HepG2 (cell line): Measurements from ENCODE around the gene ZFHX3. TPM values are rescaled to one million over a fixed set of nuclear protein-coding genes. Genes with fewer than 3 reads are reported as not detected.
A peak's percentile ranks its signal among the peaks of the same experiment; 100 is the strongest.

Experiments used
- FOSL2 ChIP-seq: sonication (generic); formaldehyde crosslinking; IDR thresholded peaks from 2 replicates; pipeline ENCODE4 v1.4.0; 2020; ENCODE audit warnings: missing genetic modification reagents
- HCFC1 ChIP-seq: fragments of 150-350 bp; IDR thresholded peaks from 2 replicates; pipeline ENCODE4 v1.6.1; 2014; ENCODE audit warnings: low read depth, low read length
- ISX ChIP-seq: sonication (generic); formaldehyde crosslinking; conservative IDR thresholded peaks from 2 replicates; pipeline ENCODE4 v1.5.0; 2020; ENCODE audit warnings: missing genetic modification reagents
- MAF1 ChIP-seq: sonication (generic); formaldehyde crosslinking; IDR thresholded peaks from 2 replicates; pipeline ENCODE4 v1.5.0; 2020; ENCODE audit warnings: missing genetic modification reagents, borderline replicate concordance
- MTF1 ChIP-seq: sonication (generic); formaldehyde crosslinking; IDR thresholded peaks from 2 replicates; pipeline ENCODE4 v1.5.0; 2020; ENCODE audit warnings: missing genetic modification reagents
- PBX2 ChIP-seq: IDR thresholded peaks from 2 replicates; pipeline ENCODE4 v1.6.1; 2016; ENCODE audit warnings: control low read depth
- RBM39 ChIP-seq: fragments of 200-400 bp; formaldehyde crosslinking; IDR thresholded peaks from one replicate; pipeline ENCODE4 v1.6.1; 2018; ENCODE audit warnings: antibody characterized with exemption, mild to moderate bottlenecking, low read depth, low read length; ENCODE audit not compliant: poor library complexity, severe bottlenecking
- SP1 ChIP-seq, 2 experiments: fragments of 450-650 bp in 1 of 2; sonication (generic) in 1 of 2; formaldehyde crosslinking in 1 of 2; IDR thresholded peaks; 2 replicates each; pipeline versions ENCODE4 v1.4.0 to v1.6.1; 2016 to 2020; ENCODE audit warnings: missing genetic modification reagents in 1 of 2
- SRSF1 ChIP-seq: fragments of 200-400 bp; formaldehyde crosslinking; optimal IDR thresholded peaks from 2 replicates; pipeline ENCODE3; 2017; ENCODE audit warnings: mild to moderate bottlenecking, low read depth, low read length, moderate library complexity
- ZBTB37 ChIP-seq: sonication (generic); formaldehyde crosslinking; IDR thresholded peaks from 2 replicates; pipeline ENCODE4 v1.4.0; 2020; ENCODE audit warnings: mild to moderate bottlenecking, missing genetic modification reagents
- ZFP91 ChIP-seq: sonication (generic); formaldehyde crosslinking; IDR thresholded peaks from 2 replicates; pipeline ENCODE4 v1.9.0; 2022; ENCODE audit warnings: missing genetic modification reagents, mild to moderate bottlenecking, borderline replicate concordance
- ZNF460 ChIP-seq: sonication (generic); formaldehyde crosslinking; IDR thresholded peaks from 2 replicates; pipeline ENCODE4 v1.5.1; 2020; ENCODE audit warnings: missing genetic modification reagents, mild to moderate bottlenecking, borderline replicate concordance
- ZNF589 ChIP-seq: sonication (generic); formaldehyde crosslinking; conservative IDR thresholded peaks from 2 replicates; pipeline ENCODE4 v1.8.0; 2022; ENCODE audit warnings: mild to moderate bottlenecking, moderate library complexity, missing genetic modification reagents
- ZNF614 ChIP-seq: IDR thresholded peaks from 2 replicates; pipeline ENCODE4 v1.6.1; 2018; ENCODE audit warnings: missing biosample characterization, missing genetic modification reagents, inconsistent platforms, borderline replicate concordance
- ZNF619 ChIP-seq: sonication (generic); formaldehyde crosslinking; IDR thresholded peaks from 2 replicates; pipeline ENCODE4 v1.4.0; 2020; ENCODE audit warnings: mild to moderate bottlenecking, missing genetic modification reagents
- ZNF790 ChIP-seq: sonication (generic); formaldehyde crosslinking; IDR thresholded peaks from 2 replicates; pipeline ENCODE4 v1.8.0; 2022; ENCODE audit warnings: missing genetic modification reagents, mild to moderate bottlenecking, borderline replicate concordance
- ZNF883 ChIP-seq: sonication (generic); formaldehyde crosslinking; IDR thresholded peaks from 2 replicates; pipeline ENCODE4 v1.5.1; 2020; ENCODE audit warnings: mild to moderate bottlenecking, missing genetic modification reagents; ENCODE audit errors: not compliant biosample characterization
- polyA plus RNA-seq, 8 experiments: library from polyadenylated mRNA; depleted of rRNA in 3 of 8; stranded (reverse) in 7 of 8; unstranded in 1 of 8; fragments of >200 nt; fragmentation: Illumina TruSeq in 4 of 8; extraction: Trizol in 4 of 8; gene quantifications; 2 replicates each; pipeline versions ENCODE4 v1.2.1 to v1.2.3, GENCODE V29; 2011 to 2016; ENCODE audit warnings: low read depth in 4 of 8, missing spikeins in 1 of 8, mixed read lengths in 1 of 8; ENCODE audit not compliant: insufficient read depth in 1 of 8
- total RNA-seq, 5 experiments: library from RNA; depleted of rRNA; stranded (reverse); fragments of >200 nt; fragmentation: Illumina TruSeq; extraction: Trizol; gene quantifications; 2 replicates each; pipeline ENCODE4 v1.2.3, GENCODE V29; 2016; ENCODE audit warnings: low read depth in 1 of 5
- TF ChIP-seq, protein P1 (sequence below): sonication (generic); formaldehyde crosslinking; IDR thresholded peaks from 2 replicates; pipeline ENCODE4 v1.4.0; 2020; ENCODE audit warnings: low read depth, missing genetic modification reagents
- TF ChIP-seq, protein P2 (sequence below): sonication (generic); formaldehyde crosslinking; IDR thresholded peaks from 2 replicates; pipeline ENCODE4 v1.8.1; 2022; ENCODE audit warnings: low read depth, mild to moderate bottlenecking, missing genetic modification reagents

ZFHX3 gene
- total and polyA plus RNA-seq, 2 of the 13 experiments (the other 11 are each of a cell fraction or from before 2014, with no cell fraction given), result 5.0 to 6.0 TPM

- 0 out of 2 replicates have a peak, but pooled peaks have one; percentile 31 for TF ChIP-seq ZBTB37 (CRISPR knock-in tag)
- TF ChIP-seq ZNF883 (CRISPR knock-in tag), result no peak
- 0 out of 2 replicates have a peak, but pooled peaks have one; percentile 59 for TF ChIP-seq ZNF614
- no peak for TF ChIP-seq ZNF619 (CRISPR knock-in tag)
- no peak for TF ChIP-seq RBM39
- TF ChIP-seq, protein P1, sequence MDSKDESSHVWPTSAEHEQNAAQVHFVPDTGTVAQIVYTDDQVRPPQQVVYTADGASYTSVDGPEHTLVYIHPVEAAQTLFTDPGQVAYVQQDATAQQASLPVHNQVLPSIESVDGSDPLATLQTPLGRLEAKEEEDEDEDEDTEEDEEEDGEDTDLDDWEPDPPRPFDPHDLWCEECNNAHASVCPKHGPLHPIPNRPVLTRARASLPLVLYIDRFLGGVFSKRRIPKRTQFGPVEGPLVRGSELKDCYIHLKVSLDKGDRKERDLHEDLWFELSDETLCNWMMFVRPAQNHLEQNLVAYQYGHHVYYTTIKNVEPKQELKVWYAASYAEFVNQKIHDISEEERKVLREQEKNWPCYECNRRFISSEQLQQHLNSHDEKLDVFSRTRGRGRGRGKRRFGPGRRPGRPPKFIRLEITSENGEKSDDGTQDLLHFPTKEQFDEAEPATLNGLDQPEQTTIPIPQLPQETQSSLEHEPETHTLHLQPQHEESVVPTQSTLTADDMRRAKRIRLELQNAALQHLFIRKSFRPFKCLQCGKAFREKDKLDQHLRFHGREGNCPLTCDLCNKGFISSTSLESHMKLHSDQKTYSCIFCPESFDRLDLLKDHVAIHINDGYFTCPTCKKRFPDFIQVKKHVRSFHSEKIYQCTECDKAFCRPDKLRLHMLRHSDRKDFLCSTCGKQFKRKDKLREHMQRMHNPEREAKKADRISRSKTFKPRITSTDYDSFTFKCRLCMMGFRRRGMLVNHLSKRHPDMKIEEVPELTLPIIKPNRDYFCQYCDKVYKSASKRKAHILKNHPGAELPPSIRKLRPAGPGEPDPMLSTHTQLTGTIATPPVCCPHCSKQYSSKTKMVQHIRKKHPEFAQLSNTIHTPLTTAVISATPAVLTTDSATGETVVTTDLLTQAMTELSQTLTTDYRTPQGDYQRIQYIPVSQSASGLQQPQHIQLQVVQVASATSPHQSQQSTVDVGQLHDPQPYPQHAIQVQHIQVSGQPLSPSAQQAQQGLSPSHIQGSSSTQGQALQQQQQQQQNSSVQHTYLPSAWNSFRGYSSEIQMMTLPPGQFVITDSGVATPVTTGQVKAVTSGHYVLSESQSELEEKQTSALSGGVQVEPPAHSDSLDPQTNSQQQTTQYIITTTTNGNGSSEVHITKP (CRISPR knock-in tag), result peak; percentile 97
- no peak for TF ChIP-seq MTF1 (CRISPR knock-in tag)
- no peak for TF ChIP-seq ZNF589 (CRISPR knock-in tag)
- TF ChIP-seq HCFC1, result no peak
- no peak for TF ChIP-seq SRSF1
- TF ChIP-seq MAF1 (CRISPR knock-in tag), result no peak
- no peak for TF ChIP-seq PBX2
- TF ChIP-seq ZNF790 (CRISPR knock-in tag), result no peak
- peak; percentile 93 for TF ChIP-seq FOSL2 (CRISPR knock-in tag)
- no peak for TF ChIP-seq ZFP91 (CRISPR knock-in tag)
- TF ChIP-seq SP1 (IDR thresholded peaks at IDR 0.05), result no peak
- no peak for TF ChIP-seq SP1 (CRISPR knock-in tag; IDR thresholded peaks at IDR 0.05)
- no peak for TF ChIP-seq ZNF460 (CRISPR knock-in tag)
- TF ChIP-seq ISX, result no peak
- TF ChIP-seq, protein P2, sequence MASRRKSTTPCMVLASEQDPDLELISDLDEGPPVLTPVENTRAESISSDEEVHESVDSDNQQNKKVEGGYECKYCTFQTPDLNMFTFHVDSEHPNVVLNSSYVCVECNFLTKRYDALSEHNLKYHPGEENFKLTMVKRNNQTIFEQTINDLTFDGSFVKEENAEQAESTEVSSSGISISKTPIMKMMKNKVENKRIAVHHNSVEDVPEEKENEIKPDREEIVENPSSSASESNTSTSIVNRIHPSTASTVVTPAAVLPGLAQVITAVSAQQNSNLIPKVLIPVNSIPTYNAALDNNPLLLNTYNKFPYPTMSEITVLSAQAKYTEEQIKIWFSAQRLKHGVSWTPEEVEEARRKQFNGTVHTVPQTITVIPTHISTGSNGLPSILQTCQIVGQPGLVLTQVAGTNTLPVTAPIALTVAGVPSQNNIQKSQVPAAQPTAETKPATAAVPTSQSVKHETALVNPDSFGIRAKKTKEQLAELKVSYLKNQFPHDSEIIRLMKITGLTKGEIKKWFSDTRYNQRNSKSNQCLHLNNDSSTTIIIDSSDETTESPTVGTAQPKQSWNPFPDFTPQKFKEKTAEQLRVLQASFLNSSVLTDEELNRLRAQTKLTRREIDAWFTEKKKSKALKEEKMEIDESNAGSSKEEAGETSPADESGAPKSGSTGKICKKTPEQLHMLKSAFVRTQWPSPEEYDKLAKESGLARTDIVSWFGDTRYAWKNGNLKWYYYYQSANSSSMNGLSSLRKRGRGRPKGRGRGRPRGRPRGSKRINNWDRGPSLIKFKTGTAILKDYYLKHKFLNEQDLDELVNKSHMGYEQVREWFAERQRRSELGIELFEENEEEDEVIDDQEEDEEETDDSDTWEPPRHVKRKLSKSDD (CRISPR knock-in tag), result no peak
Measured at GRCh38 chr16:73020409-73020884, 27.5 kb downstream of the ZFHX3 start (continued).
